SK-N-MC (cell line): ENCODE results near the gene POGZ.
A peak's percentile ranks its signal among the peaks of the same experiment; 100 is the strongest.

ENCODE experiments used
- DNase-seq: peaks from one replicate; pipeline ENCODE4 v3.0.0-alpha.2; 2011; ENCODE audit warnings: low read depth, low spot score
- H3K27ac ChIP-seq: fragments of 200-600 bp; sonication (generic); 2 replicates; pipeline ENCODE4 v1.5.1; 2016; ENCODE audit warnings: mixed run types
- H3K36me3 ChIP-seq: fragments of 200-600 bp; sonication (generic); 2 replicates; pipeline ENCODE4 v1.6.1; 2017; ENCODE audit warnings: antibody characterized with exemption, low read length, mixed read lengths; ENCODE audit not compliant: insufficient read depth
- H3K4me3 ChIP-seq: fragments of 200-600 bp; sonication (generic); 2 replicates; pipeline ENCODE4 v1.5.1; 2016
- H3K9ac ChIP-seq: fragments of 200-600 bp; sonication (generic); 2 replicates; pipeline ENCODE4 v1.8.0; 2017; ENCODE audit warnings: mixed run types, mixed read lengths; ENCODE audit not compliant: insufficient read length
- H3K9me3 ChIP-seq: fragments of 200-600 bp; sonication (generic); 2 replicates; pipeline ENCODE4 v1.6.1; 2017; ENCODE audit warnings: low read depth, mild to moderate bottlenecking, antibody characterized with exemption, low read length, moderate library complexity, mixed read lengths
- EZH2 ChIP-seq: fragments of 200-600 bp; sonication (generic); IDR thresholded peaks from one replicate; pipeline ENCODE4 v1.6.1; 2017; ENCODE audit warnings: antibody characterized with exemption
- FOXP2 ChIP-seq: optimal IDR thresholded peaks from 2 replicates; pipeline ENCODE3; 2011; ENCODE audit warnings: mild to moderate bottlenecking, moderate library complexity; ENCODE audit not compliant: insufficient read depth; ENCODE audit errors: extremely low read length, control extremely low read depth
- POLR2AphosphoS5 ChIP-seq: IDR thresholded peaks from 2 replicates; pipeline ENCODE4 v1.6.1; 2012; ENCODE audit warnings: mild to moderate bottlenecking, low read depth, low read length, borderline replicate concordance

POGZ gene

GRCh38 chr1:151459331-151460046, at the start of gene POGZ:
POGZ (minus strand) TSS chr1:151459494; CDS start chr1:151442204, 17,290 bp downstream.
- H3K9me3 ChIP-seq, result no peaks in the 10 kb centered on the region
- peak; percentile 94 for DNase-seq
- peak within 1 kb of the TSS; percentile 98 for H3K27ac ChIP-seq
- H3K4me3 ChIP-seq, result peak within 1 kb of the TSS; percentile 97
- TF ChIP-seq EZH2 (no peak), POLR2AphosphoS5 (peak; percentile 75), FOXP2 (peak; percentile 87)
- H3K36me3 ChIP-seq, result peaks cover 5% of the 10 kb centered on the region
- peak within 1 kb of the TSS; percentile 91 for H3K9ac ChIP-seq

GRCh38 chr1:151508833-151509232, 49.5 kb upstream of the POGZ start:
- Histone ChIP-seq H3K9me3 (no peaks in the 10 kb centered on the region), H3K27ac (no peak overlapping the region), H3K36me3 (no peaks in the 10 kb centered on the region), H3K4me3 (no peak overlapping the region), H3K9ac (no peak overlapping the region)
- no peak for TF ChIP-seq POLR2AphosphoS5
- no peak for TF ChIP-seq FOXP2
- no peak for DNase-seq

- Histone ChIP-seq H3K36me3 (no peaks in the 10 kb centered on the region), H3K9me3 (no peaks in the 10 kb centered on the region), H3K9ac (no peak overlapping the region), H3K27ac (no peak overlapping the region), H3K4me3 (no peak overlapping the region)
- no peak for DNase-seq
- TF ChIP-seq EZH2 (no peak), POLR2AphosphoS5 (no peak), FOXP2 (no peak)
Measured at GRCh38 chr1:151504759-151505158, 45.5 kb upstream of the POGZ start.

GRCh38 chr1:151504252-151504651, 45.0 kb upstream of the POGZ start:
- Histone ChIP-seq H3K4me3 (no peak overlapping the region), H3K27ac (no peak overlapping the region), H3K9ac (no peak overlapping the region), H3K9me3 (no peaks in the 10 kb centered on the region), H3K36me3 (no peaks in the 10 kb centered on the region)
- DNase-seq, result no peak
- TF ChIP-seq FOXP2 (no peak), POLR2AphosphoS5 (no peak), EZH2 (no peak)

GRCh38 chr1:151502859-151503780, 43.8 kb upstream of the POGZ start:
- no peak overlapping the region for H3K4me3 ChIP-seq
- TF ChIP-seq POLR2AphosphoS5 (no peak), EZH2 (no peak), FOXP2 (no peak)
- H3K36me3 ChIP-seq, result no peaks in the 10 kb centered on the region
- DNase-seq, result no peak
- H3K27ac ChIP-seq, result no peak overlapping the region
- H3K9ac ChIP-seq, result no peak overlapping the region
- no peaks in the 10 kb centered on the region for H3K9me3 ChIP-seq

- H3K4me3 ChIP-seq, result no peak overlapping the region
- no peaks in the 10 kb centered on the region for H3K36me3 ChIP-seq
- H3K9ac ChIP-seq, result no peak overlapping the region
- no peaks in the 10 kb centered on the region for H3K9me3 ChIP-seq
- DNase-seq, result no peak
- H3K27ac ChIP-seq, result no peak overlapping the region
- no peak for TF ChIP-seq FOXP2
- no peak for TF ChIP-seq EZH2
- TF ChIP-seq POLR2AphosphoS5, result no peak
Measured at GRCh38 chr1:151502035-151502700, 42.9 kb upstream of the POGZ start.

- Histone ChIP-seq H3K4me3 (no peak overlapping the region), H3K9me3 (no peaks in the 10 kb centered on the region), H3K27ac (no peak overlapping the region), H3K9ac (no peak overlapping the region), H3K36me3 (no peaks in the 10 kb centered on the region)
- DNase-seq, result no peak
- TF ChIP-seq EZH2 (no peak), FOXP2 (no peak), POLR2AphosphoS5 (no peak)
Measured at GRCh38 chr1:151501474-151501873, 42.2 kb upstream of the POGZ start.

GRCh38 chr1:151499930-151500329, 40.6 kb upstream of the POGZ start:
- H3K4me3 ChIP-seq, result no peak overlapping the region
- H3K27ac ChIP-seq, result no peak overlapping the region
- H3K9ac ChIP-seq, result no peak overlapping the region
- TF ChIP-seq FOXP2 (no peak), EZH2 (no peak), POLR2AphosphoS5 (no peak)
- no peak for DNase-seq
- no peaks in the 10 kb centered on the region for H3K9me3 ChIP-seq
- no peaks in the 10 kb centered on the region for H3K36me3 ChIP-seq
